Stimulated activated naive CD4-positive, alpha-beta T cell treated with Interleukin-2 at 50 U/mL for 16 hours (primary cell): ENCODE results near the gene TTLL4.

Experiments
- DNase-seq: peaks from one replicate; lab custom pipeline; 2025; lab: John Stamatoyannopoulos, UW

Gene TTLL4

DNA sequence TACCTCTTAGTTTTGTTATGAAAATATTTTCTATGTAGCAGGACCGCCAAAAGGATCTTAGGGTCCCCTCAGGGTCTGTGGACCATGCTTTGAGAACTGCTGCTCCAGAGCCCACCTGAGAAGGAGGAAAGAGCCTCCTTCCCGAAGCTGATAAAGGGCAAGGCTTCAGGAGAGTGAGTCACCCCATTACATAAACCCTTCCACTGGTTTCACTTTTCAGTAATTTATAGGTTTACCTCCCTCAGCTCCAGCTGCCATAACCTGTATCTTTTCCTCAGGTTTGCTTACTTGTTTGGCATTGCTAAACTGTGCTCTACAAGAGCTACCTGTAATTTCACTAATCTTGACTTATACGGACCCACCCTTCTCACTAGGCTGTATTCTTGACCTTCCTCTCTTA is 6.6 kb downstream of the TTLL4 start:
- no peak for DNase-seq

DNA sequence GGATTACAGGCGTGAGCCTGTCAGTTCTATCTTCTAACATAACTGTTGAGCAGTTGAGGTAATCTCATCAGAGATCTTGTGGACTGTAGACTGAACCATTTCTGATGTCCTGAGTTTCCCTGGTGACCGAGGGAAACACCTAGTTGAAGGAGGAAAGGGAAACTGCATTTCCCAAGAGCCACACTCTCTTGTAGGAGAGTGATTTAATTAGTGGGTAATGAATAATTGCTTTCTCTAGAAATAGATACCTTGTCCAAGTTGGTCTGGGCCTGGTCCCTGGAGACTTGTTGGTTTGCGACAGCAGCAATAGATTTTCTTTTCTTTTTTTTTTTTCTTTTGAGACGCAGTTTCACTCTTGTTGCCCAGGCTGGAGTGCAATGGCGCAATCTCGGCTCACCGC is 7.4 kb downstream of the TTLL4 start:
- no peak for DNase-seq

DNA sequence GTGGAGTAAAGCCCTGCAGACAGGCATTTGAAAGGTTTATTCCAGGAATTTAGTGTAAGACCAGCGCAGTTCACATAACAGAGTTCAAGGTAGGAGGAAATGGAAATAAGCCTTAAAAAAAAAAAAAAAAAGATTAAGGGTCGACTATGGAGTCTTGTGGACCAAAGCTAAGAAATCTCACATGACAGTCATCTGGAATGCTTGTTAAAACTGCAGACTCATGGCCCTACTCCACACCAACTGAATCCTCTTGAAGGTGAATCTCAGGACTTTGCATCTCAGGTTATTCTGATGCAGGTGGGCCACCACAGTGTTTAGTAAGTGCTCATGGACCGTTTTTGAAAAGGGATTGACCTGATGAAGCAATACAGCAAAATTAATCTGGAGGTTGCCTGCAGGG is 8.8 kb downstream of the TTLL4 start:
- DNase-seq: no peak

DNA sequence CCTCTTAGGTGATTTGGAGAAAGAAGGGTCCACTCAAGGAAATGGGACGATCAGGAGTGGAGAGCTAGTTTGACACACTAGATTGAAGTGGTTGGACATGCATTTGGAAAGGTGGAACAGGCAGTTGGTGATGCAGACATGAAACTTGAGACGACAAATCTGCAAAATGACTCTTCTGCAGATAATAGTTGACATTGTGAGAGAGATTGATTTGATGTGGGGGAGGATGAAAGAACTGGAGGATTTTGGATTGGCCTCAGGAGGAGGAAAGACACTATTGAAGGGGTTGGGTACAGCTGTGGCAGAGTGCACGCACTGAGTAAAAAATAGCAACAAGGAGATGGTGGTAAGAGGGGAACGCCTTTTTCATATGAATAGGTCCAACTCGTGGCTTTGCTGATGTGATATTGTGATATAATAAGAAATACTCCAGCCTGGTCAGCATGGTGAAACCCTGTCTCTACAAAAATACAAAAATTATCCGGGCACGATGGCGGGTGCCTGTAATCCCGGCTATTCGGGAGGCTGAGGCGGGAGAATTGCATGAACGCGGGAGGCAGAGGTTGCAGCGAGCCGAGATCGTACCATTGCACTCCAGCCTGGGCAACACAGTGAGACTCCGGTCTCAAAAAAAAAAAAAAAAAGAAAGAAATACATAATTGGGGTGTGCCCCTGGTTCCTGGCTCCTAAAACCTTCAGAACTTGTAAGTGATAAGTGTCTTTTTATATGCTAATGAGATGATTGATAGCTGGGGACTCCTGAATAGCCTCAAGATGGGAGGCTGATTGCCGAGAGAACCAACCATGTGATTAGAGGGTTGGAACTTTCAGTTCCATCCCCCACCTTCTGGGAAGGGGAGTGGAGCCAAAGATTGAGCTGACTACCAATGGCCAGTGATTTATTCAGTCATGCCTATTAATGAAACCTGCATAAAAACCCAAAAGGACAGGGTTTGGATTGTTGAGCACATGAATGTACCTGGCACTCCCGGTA is 9.7 kb downstream of the TTLL4 start:
- DNase-seq: no peak

DNA sequence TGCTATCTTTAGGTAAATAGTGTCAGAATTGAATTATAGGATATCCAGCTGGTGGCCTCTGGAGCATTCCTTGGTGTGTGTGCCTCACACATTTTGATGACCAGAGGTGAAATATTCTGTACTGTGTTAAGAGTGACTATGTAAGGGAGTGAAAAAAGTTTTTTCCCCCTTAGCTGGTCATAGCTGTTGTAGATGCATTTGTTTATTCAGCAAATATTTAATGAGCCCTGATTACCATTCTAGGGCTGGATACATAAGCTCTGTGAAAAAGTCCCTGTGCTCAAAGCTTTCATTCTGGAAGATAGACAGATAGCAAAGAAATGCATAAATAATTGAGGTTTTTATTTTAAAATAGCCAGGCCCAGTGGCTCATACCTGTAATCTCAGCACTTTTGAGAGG is 10.9 kb downstream of the TTLL4 start:
- DNase-seq: no peak

DNA sequence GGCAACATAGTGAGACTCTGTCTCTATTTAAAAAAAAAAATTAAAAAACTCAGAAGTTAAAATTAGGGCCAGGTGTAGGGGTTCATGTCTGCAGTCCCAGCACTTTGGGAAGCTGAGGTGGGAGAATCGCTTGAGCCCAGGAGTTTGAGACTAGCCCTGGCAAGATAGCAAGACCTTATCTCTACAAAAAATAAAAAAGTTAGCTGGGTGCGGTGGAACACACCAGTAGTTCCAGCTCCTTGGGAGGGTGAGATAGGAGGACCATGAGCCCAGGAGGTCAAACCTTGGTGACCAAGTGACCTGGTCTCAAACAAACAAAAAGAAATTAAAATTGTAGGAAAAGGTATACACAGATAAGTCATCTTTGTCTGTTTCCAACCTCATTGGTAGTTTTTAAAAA is 11.3 kb downstream of the TTLL4 start:
- no peak for DNase-seq

DNA sequence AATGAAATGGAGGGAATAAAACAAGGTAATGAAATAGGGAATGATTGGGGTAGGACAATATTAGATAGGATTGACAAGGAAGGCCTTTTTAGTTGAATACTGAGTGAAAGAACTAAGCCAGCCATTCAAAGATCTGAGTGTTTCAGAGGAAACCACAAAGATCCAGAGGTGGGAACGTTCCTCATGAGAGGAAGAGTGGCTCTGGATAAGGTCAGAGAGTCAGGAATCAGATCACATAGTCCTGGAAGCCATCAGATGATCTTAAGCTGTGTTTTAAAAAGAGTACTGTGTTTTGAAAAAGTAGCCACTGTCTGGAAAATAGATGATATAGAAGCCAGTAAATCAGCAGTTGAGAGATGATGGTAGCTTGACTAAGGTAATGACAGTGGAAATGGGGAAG is 11.8 kb downstream of the TTLL4 start:
- DNase-seq: no peak

DNA sequence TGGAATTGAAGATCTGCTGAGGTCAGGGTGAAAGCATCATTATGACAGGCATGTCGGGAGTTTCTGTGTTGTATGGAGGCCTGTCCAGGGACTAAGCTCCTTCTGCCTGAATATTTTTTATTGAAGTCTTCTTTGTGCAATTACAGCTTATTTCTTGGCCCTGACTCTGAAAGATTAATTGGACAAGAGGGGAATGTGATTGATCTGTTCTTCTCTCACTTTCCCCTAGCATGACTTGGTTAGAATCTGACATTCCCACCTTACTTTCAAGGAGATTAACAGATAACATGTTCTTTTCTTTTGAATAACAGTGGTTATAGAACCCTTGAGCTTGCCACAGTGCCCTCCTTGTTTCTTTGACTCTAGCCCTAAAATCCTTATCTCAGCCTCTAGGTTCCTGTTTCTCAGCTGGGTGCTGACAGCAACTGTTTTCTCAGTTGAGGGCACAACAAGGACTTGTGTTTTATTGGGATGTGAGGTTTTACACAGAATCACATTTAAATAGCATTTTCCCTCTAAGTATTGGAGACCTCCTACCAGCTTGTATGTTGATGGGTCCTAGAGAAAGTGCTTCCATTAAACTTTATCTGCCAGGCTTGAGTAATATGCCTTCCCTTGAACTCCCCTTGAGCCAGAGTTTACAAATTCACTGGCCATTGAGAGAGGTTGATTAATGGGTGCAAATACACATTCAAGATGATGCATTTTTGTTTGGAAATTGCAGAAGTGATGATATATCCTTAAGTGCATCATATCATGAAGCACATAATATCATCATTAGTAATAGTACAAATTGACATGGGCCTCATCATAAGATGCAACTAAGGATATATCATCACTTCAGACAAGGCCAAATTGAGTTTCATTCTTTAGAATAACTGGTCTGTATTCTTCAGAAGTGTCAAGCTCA is 12.5 kb downstream of the TTLL4 start:
- DNase-seq: no peak

DNA sequence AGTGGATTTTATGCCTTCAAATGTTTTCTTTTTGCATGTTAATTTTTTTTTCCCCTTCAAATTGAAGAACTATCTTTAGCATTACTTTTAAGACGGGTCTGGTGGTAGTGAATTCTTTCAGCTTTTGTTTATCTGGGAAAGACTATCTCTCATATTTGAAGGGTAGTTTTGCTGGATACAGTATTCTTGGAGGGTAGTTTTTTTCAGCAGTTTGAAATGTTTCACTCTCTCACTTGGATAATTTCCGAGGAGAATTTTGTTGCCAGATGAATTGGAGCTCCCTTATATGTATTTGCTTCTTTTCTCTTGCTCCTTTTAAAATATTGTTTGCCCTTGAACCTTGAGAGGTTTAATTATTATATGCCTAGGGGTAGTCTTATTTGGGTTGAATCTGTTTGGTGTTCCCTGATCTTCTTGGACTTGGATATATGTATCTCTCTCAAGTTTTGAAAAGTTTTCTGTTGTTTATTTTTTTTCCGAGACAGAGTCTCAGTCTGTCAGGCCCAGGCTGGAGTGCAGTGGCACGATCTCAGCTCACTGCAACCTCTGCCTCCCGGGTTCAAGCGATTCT is 15.5 kb downstream of the TTLL4 start:
- DNase-seq: no peak

DNA sequence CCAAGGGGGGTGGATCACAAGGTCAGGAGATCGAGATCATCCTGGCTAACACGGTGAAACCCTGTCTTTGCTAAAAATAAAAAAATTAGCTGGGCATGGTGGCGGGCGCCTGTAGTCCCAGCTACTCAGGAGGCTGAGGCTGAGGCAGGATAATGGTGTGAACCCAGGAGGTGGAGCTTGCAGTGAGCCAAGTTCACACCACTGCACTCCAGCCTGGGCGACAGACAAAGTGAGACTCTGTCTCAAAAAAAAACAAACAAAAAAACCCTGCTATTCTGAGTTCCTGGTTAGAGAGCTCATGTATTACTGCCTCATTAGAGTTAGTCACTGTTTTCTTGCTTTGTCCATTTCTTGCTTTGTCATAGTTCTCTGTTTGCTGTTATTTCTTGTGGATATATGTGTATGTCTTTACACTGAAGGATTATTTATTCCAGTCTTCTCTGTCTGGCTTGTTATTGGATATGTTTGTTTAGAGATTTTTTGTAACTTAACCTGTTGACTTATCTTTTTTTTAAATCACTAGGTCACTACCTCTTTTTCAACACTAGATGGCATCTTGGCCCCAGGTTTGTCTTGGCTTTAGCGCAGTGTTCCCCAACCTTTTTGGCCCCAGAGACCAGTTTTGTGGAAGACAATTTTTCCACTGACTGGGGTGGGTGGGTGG is 17.0 kb downstream of the TTLL4 start:
- DNase-seq: no peak

DNA sequence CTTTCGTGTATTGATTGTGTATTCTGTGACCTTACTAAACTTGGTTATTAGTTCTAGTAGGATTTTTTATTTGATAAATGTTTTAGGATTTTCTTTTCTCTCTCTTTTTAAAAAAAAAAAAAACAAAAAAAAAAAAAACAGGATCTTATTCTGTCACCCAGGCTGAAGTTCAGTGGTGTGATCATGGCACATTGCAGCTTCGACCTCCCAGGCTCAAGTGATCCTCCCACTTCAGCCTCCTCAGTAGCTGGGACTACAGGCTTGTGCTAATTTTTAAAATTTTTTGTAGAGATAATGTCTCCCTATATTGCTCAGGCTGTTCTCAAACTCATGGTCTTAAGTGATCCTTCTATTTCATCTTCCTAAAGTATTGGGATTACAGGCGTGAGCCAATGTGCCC is 19.0 kb downstream of the TTLL4 start:
- no peak for DNase-seq

DNA sequence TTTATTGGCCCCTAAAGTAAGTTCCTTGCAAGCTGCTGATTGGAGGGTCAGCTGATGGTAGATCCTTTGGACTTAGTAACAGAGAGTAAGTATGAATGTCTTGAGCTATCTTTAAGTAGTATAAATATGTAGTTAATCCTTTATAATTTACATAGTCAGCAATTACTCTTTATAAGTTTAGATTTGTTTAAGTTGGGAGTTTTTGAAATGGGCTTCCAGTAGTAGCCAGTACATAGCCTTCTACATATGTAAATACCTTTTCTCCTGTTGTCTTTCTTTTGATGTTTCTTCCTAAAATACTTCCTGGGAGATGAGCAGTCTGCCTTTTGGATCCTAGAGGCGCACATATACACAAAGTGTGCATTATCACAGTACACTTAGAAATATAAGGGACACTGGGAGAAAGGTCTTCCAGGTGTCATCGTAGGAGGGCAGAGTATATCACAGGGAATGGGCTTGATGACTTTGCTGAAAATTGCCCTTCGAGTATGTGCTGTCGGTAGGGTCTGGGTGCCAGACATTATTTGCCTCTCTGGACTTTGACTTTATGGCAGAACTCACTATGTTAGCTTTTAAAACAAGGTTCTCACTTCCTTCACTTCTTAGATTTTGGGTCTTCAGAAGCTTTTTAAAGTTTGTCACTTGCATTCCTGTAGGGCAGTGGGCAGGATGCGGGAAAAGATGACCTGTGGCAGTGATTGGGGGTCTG is 21.6 kb downstream of the TTLL4 start:
- no peak for DNase-seq

DNA sequence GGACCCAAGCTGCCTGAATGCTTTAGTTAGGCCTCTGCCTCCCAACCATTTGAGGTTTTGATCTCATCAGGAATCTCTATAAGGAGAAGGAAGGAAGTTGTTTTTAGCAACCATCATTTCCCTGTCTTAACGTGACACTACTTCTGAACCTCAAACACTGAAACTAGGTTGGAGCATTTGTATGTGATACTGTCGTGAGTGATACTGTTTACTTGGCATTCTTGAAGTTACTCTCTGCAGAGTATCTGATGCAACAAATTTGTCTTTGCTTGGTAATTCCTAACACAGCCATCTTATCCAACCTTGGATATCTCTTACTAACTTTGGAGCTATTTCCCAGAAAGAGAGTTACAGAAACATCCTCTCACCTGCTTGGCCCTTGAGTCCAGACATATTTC is 22.1 kb downstream of the TTLL4 start:
- no peak for DNase-seq

DNA sequence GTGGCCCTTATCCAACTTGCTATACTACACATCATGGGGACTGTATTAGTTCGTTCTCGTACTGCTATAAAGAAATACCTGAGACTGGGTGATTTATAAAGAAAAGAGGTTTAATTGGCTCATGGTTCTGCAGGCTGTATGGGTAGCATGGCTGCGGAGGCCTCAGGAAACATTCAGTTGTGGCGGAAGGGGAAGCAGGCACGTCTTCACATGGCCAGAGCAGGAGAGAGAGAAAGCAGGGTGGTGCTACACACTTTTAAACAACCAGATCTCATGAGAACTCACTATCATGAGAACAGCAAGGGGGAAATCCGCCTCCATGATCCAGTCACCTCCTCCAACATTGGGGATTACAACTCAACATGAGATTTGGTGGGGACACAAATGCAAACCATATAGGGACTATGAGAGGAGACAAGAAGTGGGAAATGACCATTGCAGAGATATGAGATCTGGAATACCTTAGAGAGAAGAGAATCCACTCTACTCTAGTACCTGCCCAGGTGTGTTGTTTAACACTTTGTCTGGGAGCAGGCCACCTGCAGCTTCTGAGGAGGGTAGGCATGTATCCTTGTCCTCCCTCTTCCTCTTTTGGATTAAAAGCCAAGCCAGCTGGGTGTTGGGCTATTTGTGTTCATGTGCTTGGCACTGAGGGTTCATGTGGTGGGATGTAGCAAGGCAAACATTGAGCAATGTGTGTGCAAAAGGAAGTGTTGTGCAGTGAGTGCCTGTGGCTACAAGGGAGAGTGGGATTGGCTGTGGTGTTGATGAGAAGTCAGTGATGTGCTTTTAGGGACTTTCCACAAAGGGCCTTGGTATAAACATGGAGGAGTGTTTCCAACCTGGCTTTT is 22.8 kb downstream of the TTLL4 start:
- no peak for DNase-seq

DNA sequence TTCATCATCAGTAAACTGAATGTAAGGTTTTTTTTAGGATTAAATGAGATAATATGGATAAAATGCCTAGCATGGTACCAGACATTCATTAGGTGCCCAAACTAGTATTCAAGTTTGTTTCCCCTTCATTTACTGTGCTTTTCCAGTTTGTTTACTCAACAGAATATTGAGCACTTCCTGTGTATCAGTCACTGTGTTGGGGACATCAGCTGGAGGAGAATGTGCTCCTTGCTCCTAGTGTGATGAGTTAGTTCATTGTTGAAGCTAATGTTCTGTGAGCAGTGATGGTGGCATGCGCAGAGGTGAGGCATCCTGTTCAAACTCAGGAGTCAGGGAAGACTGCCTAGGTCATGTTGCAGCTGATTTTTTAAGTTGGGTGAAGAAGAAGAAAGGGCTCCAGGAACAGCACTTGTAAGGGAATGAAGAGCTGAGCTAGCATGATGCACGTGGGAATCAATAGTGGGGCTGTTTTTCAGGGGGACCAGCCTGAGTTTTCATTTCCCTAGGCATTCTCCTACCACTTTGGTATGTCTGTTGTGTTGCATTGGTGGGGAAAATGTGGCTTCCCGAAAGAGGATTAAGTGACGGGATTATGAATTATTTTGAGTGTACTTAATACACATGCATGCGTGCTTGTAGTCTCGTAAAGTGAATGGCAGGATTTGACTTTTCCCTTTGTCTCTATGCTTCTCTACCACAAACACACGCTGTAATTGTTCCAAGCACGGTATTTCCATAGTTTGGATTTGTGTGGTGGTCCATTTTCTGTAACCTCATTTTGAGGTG is 23.7 kb downstream of the TTLL4 start:
- DNase-seq: no peak

DNA sequence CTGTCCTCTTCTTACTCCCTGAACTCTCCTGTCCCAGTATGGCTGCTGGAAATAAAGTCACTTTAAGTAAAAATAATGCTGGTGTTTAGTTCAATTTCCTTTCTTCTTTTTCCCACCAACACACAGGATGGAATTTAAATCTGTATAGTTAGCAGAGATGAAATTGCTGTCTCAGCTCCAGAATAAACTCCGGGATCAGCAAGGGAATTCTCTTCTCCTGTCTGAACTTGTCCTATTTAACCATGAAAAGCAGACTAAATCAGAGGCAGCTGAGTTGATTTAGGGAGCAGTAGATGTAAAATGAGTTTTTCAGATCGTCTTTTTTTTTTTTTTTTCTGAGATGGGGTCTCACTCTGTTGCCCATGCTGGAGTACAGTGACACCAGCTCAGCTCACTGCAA is 25.9 kb downstream of the TTLL4 start:
- no peak for DNase-seq

DNA sequence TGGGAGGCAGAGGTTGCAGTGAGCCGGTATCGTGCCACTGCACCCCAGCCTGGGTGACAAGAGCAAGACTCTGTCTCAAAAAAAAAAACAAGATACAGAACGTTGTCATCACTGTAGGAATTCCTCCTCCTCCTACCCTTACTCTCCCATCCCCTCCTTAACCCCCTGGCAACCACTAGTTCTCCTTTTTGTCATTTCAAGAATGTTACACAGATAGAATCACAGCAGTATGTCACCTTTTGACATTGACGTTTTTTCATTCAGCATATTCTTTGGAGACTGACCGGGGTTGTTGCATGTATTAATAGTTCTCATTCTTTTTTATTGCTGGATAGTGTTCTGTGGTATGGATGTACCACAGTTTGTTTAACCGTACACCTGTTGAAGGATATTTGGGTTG is 32.4 kb downstream of the TTLL4 start:
- DNase-seq: no peak

DNA sequence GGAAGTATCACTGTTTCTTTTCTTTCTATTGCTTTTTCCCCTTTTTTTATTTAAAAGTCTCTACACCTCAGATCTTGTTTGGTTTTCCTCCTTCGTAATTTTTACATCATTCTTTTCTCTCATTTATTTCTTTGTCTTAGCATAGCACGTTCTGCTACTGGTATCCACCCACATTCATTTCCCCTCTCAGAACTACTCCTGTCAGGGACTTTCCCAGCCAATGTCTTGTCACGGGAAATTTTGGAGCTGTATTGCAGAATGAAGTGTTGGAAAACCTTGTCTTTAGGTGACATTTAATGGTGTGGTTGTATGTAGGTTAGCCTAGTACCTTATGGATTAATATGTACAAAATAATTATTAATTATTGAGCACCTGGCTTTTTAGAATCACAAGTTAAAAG is 34.0 kb downstream of the TTLL4 start:
- DNase-seq: no peak

DNA sequence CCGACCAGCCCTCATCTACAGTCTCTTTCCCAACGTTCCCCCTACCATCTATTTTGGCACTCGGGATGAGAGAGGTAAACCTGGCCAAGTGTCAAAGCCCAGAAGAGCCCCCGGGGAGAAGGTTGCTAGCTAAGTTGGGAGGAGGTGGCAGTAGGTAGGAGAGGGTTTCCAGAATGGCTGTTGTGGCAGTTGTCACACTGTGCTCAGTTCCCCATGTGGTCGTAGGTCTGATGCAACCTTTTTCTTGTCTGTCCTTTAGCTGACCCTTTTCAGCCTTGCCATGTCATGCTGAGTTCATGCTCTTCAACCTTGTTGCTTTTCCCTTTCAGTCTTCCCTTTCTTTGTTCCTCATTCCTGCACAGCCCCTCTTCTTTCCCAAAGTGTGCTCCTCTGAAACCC is 34.5 kb downstream of the TTLL4 start:
- DNase-seq: no peak
